GM19372 (cell line): ENCODE measurements around the gene APBA1.
"Not testable (repeated sequence)": the region's sequence is repeated elsewhere in the genome, so short reads cannot be mapped to it uniquely, and the experiment has no call there.

Source experiments
- ATAC-seq: cut with Tn5 transposase; IDR thresholded peaks from one replicate; pipeline ENCODE4 v1.9.1; 2021; ENCODE audit warnings: mild to moderate bottlenecking, low read depth, moderate library complexity; ENCODE audit not compliant: unreplicated experiment

The APBA1 gene

GRCh38 chr9:69611221-69611620 lies 61.0 kb downstream of the APBA1 start:
- no peak for ATAC-seq

- no peak for ATAC-seq
Observed at GRCh38 chr9:69609156-69609555, 63.0 kb downstream of the APBA1 start.

DNA sequence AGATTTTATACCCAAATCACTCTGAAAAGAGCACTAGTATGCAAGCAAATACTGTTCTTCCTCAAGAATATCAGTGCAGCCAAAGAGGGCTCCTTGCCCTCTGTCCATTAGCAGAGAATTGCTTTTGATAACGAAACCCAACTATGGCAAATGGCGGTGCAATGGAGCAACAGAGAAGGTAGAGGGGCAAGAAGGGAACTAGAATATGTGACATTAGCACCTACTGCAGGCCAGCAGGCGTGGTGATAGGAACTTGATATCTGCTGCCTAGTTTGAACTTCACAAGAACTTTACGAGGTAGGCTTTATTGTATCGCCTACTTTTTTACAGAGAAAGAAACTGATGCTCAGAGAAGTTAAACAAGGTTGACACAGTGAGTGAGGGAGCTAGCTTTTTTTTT lies 66.1 kb downstream of the APBA1 start:
- ATAC-seq, result no peak

DNA sequence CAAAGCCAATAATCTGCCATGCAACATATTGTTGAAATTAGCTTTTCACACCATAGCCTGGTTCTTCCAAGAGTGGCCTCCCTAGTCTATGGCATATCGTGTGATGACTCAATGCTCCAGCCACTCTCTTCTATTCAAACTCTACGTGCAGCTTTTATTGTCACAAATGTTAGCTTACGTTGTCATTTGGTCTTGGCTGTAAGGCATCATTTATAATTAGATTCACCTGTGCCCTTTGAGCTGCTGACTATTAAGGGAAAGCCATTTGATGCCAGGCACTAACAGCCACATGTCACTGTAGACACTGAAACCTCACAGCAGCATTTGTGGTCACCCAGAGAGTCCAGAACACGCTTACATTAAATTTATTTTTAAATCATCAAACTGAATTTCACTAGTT lies 66.8 kb downstream of the APBA1 start:
- ATAC-seq, result no peak

- ATAC-seq, result no peak
Observed at GRCh38 chr9:69604568-69605219, 67.5 kb downstream of the APBA1 start.

DNA sequence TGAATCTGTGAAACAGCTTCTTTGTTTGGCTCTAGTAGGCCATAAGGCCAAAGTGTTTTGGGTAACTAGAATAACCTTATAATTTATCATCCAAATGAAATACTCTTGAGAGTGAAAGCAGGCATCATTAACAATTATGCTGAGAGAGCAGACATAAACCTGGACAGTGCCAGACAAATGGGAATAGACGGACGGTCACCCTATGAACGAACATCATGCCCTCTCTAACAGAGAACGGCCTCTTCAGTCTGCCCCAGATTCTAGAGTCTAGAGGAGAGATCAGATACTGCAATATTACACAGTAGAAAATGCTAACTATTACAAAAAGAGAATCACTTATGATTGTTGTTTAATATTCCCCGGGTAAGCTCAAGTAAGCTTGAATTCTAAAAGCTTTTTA lies 68.5 kb downstream of the APBA1 start:
- no peak for ATAC-seq

DNA sequence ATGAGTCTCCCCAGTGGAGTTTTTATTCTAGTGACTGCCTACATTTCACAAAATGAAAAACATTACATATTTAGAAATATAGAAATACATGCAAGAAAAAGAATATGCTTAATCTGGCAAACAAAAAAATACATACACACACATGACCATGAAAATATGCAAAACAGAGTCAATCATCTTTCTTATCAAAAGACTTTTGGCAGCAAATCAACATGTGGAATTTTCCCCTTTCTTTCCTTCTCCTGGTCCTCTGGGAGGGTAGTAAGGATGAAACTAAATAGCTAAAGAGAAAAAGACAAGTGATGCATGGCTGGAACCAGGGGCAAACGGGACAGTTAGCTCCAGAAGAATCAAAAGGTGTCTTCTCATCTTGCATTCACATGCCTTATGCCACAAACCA lies 69.4 kb downstream of the APBA1 start:
- no peak for ATAC-seq

DNA sequence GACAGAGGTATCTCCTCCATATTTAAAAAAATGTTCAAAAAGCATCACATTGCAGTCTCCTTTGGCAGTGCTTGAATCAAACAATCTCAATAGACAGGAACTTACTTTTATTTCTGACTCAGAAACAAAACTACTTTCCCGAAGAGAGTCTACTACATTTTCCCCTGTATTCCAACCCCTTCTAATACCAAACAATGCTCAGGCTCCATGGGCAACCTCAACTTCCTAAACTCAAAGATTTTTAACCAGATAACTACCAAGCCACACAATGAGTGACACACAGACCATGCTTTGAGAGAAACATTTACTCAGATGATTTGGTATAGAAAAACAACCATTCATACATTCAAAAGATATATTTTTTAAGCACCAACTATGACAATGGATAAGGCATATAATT lies 70.5 kb downstream of the APBA1 start:
- ATAC-seq, result no peak

- no peak for ATAC-seq
Observed at GRCh38 chr9:69600314-69601047, 71.7 kb downstream of the APBA1 start.

DNA sequence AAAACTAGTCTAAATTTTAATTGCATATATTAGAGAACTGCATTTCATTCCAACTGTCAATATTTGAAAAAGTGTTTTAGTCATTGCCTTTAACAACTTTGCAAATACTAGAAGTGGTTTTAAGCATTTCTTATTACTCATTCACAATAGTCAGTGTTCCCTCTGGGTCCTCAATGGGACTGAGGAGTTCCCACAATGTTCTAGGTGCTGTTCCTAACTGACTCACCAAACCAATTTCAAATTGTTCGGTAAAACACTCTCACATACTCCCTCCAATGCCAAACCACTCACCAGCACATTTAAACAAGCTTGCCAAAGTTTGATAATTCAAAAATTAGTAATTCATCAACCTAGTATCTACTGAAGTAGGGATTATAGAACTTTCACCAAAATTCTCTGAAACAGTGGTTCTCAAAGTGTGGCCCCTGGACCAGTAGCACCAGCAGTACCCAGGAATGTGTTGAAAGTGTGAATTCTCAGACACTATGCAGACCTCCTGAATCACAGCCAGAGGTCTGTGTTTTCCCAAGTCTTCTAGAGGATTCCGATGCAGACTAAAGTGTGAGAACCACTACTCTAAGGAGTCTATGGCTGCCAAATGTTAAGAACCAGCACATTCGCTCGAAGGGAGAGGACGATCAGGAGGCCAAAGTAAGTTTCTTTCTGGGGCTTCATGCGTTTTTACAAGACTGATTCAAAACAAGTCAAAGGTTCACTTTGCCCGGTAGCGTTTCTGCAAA lies 72.8 kb downstream of the APBA1 start:
- ATAC-seq, result no peak

GRCh38 chr9:69596906-69597305 lies 75.3 kb downstream of the APBA1 start:
- ATAC-seq, result not testable (repeated sequence)

DNA sequence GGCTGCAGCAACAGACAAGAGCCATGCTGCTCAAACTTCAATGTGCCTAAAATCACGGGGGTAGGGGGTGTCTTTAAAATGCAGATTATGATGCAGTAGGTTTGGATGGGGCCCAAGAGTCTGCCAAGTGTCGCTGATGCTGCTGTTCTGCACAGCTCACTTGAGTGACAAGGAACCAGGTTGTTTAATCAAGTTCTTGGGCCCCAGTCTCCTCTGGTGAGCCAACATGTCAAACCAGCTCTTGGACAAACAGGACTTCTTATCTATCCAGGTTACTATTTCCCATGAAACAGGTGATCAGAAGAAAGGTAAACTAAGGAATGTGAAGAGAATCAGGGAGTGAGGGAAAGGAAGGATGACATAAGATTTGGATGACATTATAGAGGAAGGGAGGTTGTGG lies 78.0 kb downstream of the APBA1 start:
- no peak for ATAC-seq

GRCh38 chr9:69593756-69594155 lies 78.4 kb downstream of the APBA1 start:
- ATAC-seq, result no peak

DNA sequence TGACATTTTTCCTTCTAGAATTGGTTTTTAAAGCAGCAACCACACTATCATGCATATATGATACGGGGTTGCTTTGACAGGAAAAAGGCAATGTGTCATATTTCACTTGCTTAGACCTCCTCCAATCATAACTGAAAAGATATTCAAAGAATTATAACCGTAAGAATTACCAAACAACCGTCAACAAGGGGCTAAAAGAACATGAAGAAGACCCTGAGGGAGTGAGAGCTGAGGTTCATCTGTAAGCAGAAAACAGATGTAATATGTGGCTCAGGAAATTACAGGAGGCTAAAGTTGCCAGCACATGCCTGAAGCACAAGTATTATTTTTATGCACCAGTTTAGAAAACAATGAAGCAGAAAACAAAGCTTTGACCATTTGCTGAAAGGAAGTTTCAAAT lies 78.9 kb downstream of the APBA1 start:
- no peak for ATAC-seq

DNA sequence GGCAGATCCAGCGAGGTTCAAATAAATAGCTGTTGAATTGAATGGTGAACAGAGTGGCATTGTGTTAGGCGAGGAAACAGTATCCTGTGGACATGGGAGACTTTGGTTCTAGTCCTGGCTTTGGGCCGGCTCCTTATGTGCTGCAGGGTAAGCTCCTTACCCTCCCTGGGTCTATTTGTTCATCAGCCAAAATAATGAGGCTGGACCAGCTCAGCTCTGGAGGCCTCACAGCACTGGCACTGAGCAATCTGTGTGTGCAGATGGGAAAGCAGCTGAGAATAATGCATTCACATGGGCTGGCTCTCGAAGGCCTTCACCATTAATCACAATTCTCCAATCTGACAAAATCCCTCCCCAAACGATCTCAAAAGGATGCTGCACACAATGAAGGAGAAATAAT lies 81.9 kb downstream of the APBA1 start:
- no peak for ATAC-seq

DNA sequence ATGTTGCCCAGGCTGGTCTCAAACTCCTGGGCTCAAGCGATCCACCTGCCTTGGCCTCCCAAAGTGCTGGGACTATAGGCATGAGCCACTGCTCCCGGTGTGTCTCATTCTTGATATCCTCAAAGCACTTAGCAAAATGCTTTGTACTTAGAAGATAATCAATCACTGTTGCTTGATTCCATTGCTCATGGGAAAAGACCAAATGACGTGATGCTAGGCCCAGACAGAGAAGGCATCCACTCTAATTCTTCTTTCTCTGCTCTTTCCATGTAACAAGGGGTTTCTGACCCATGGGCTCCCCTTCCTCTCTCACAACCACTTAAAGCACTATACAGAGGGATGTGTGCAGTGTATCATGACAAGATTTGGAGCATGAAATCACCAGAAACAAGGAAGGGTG lies 83.0 kb downstream of the APBA1 start:
- no peak for ATAC-seq

GRCh38 chr9:69585571-69585970 lies 86.6 kb downstream of the APBA1 start:
- no peak for ATAC-seq

DNA sequence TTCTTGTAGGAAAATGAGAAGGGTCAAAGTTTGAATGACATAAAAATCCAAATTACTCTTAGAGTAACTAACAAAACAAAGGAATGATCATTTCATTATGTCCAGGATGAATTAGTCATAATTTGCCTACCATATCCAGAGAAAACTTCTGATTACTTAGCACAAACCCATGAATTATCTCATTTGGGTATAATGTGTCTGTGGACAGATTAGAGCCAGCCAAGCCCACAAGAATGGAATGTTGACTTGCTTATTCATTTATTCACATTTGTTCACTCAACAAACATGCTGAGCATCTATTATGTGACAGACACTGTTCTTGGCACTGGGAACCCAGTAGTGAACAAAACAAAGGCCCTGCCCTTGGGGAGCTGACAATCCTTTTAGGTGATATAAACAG lies 87.4 kb downstream of the APBA1 start:
- no peak for ATAC-seq

DNA sequence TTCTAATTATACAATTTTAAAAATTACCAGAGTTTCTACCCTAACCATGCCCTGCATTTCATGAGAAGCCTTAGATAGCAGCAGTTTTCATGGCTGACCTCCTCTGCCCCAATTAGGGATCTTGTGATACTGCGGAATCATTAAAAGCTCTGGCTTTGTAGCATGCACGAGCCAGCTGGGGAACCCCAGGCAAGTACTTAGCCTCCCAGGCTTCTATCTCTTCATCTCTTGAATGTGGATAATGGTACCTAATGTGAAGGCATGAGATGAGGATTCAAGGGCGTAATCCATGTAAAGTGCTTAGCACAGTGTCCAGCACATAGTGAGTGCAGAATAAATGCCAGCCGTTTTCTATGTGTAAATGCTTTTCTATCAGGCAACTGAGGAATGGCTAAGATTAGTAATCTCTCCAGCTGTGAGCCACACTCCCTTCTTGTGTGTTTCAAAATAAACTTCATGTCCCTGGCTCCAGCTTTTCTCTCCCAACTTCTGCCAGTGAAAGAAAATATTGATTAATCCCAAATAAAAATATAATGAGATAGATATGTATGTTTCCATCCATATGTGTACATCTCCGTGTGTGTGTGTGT lies 88.4 kb downstream of the APBA1 start:
- ATAC-seq, result no peak

- ATAC-seq, result no peak
Observed at GRCh38 chr9:69582544-69583297, 89.5 kb downstream of the APBA1 start.

GRCh38 chr9:69582018-69582417 lies 90.2 kb downstream of the APBA1 start:
- ATAC-seq, result no peak
